K562 treated with DMSO at 1 percent for 24 hours (cell line): ENCODE measurements around the gene KRT12. TPM values are rescaled to one million over a fixed set of nuclear protein-coding genes. Genes with fewer than 3 reads are reported as not detected.

Experiments
- total RNA-seq: library from RNA; unstranded; fragments of 300-600 nt; gene quantifications from 2 replicates; pipeline ENCODE4 v1.2.3, GENCODE V29; 2022; ENCODE audit warnings: low read depth; ENCODE audit not compliant: insufficient read depth

KRT12 gene
- total RNA-seq: 6.3 and 7.9 TPM in 2 replicates

DNA sequence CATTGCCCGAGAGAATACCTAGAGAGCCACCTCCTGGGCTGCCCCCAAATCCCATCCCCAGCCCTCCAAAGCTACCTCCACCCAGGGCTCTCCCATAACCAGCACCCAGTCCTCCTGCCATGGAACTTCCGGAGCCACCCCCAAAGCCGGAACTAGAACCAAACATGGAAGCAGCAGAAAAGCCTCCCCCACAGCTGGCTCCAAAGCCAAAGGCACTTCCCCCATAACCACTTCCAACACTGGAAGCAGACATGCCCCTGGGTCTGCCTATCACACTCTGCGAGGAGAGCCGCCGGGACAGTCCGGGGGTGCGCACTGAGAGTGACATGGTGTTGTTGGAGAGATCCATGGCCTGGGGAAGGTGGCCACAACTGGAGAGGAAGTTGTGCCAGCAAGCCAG is at the start of gene KRT12:
KRT12 (minus strand) TSS at position 386 of the 400 bp plus-strand sequence; CDS start at position 349, 37 bp downstream.

DNA sequence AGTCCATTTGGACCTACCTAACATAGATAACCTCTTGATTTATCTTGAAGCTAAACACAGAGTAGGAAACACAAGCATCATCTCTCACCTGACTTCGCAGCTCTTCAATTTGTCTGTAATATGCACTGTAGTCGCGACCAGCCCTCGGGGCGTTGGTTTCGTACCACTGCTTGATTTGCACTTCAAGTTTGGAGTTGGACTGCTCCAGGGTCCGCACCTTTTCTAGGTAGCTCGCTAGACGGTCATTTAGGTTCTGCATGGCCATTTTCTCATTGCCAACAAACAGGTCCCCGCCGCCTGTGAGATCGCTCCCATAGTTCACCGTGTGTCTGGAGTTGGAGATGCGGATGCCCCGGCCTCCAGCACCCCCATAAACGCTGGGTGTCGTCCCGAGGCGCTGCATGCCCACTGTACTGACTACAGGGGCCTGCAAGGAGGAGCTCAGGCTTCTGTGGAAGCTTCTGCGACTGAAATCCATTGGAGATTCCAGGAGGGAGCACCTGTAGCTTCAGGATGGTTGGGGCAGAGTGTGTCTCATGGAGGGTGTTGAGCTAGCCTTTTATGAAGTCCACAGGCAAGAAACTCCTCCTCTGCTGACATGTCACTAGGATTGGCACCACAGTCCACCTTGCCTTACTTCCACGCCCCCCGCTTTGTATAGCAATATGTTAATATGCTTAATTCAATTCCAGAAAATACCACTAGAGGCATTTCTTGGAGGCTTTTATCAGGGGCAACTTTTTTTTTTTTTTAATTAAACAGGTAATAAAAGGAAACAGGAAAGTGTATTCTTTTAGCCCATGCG is 17.9 kb upstream of the KRT12 start, which contains the start of gene KRT20:
KRT20 (minus strand) TSS at position 535 of the 805 bp plus-strand sequence; CDS start at position 478, 57 bp downstream.

DNA sequence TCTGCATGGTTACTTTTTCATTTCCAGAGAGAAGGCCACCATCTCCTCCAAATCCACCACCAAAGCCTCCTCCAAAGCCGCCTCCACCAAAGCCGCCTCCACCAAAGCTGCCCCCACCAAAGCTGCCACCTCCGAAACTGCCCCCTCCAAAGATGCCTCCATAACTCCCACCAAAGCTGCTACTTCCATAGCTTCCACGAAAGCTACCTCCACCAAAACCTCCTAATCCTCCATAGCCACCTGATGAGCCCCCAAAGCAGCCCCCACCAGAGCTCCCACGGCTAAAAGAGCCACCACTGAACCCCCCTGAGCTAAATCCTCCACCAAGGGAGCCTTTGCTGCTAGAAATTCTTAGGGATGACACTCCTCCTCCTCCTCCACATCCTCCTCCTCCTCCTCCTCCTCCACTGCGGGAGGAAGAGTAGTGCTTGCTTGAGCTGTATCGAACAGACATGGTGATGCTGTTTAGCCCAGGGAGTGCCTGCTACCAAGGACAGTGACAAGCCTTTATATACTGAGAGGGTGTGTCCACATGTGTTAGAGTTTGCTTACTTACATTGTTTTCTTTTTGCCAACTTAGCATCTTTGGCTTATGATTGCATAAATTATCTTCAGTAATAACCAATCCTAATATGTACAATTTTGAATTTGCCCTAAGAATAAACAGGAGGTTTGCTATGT is 44.8 kb downstream of the KRT12 start, which contains the start of gene KRT10:
KRT10 (minus strand) TSS at position 483 of the 681 bp plus-strand sequence; CDS start at position 454, 29 bp downstream.

Other genes starting within 250 kb of the KRT12 start
- gene SMARCE1, start 219.4 kb downstream of the KRT12 start, total RNA-seq: 64.9 and 65.1 TPM in 2 replicates
- not detected in 2 replicates for gene KRT222, start 202.0 kb downstream of the KRT12 start, total RNA-seq
- not detected in 2 replicates for gene KRT24, start 163.5 kb downstream of the KRT12 start, total RNA-seq
- gene KRT25, start 111.9 kb downstream of the KRT12 start, total RNA-seq: not detected in 2 replicates
- not detected in 2 replicates for gene KRT26, start 95.0 kb downstream of the KRT12 start, total RNA-seq
- gene KRT27, start 84.7 kb downstream of the KRT12 start, total RNA-seq: not detected in 2 replicates
- gene KRT28, start 67.3 kb downstream of the KRT12 start, total RNA-seq: not detected in 2 replicates
- 61.4 and 78.5 TPM in 2 replicates for gene KRT10, start 44.6 kb downstream of the KRT12 start, total RNA-seq
- not detected in 2 replicates for gene KRT20, start 18.0 kb upstream of the KRT12 start, total RNA-seq
- not detected in 2 replicates for gene KRT23, start 70.4 kb upstream of the KRT12 start, total RNA-seq
- gene KRT39, start 99.7 kb upstream of the KRT12 start, total RNA-seq: not detected in 2 replicates
- not detected in 2 replicates for gene KRT40, start 117.1 kb upstream of the KRT12 start, total RNA-seq
- not detected in 2 replicates for gene KRTAP3-3, start 126.9 kb upstream of the KRT12 start, total RNA-seq
- gene KRTAP3-2, start 132.7 kb upstream of the KRT12 start, total RNA-seq: not detected in 2 replicates
- gene KRTAP3-1, start 141.9 kb upstream of the KRT12 start, total RNA-seq: not detected in 2 replicates
- gene KRTAP1-5, start 160.0 kb upstream of the KRT12 start, total RNA-seq: not detected in 2 replicates
- not detected in 2 replicates for gene KRTAP1-4, start 163.0 kb upstream of the KRT12 start, total RNA-seq
- gene KRTAP1-3, start 167.7 kb upstream of the KRT12 start, total RNA-seq: not detected in 2 replicates
- gene KRTAP1-1, start 174.2 kb upstream of the KRT12 start, total RNA-seq: not detected in 2 replicates
- gene KRTAP2-1, start 180.1 kb upstream of the KRT12 start, total RNA-seq: not detected in 2 replicates
- gene KRTAP2-2, start 188.0 kb upstream of the KRT12 start, total RNA-seq: not detected in 2 replicates
- not detected in 2 replicates for gene KRTAP2-3, start 192.9 kb upstream of the KRT12 start, total RNA-seq
- gene KRTAP2-4, start 198.7 kb upstream of the KRT12 start, total RNA-seq: not detected in 2 replicates
- gene KRTAP4-7, start 216.9 kb upstream of the KRT12 start, total RNA-seq: not detected in 2 replicates
- not detected in 2 replicates for gene KRTAP4-8, start 230.9 kb upstream of the KRT12 start, total RNA-seq
- not detected in 2 replicates for gene KRTAP4-16, start 235.0 kb upstream of the KRT12 start, total RNA-seq
- gene KRTAP4-9, start 238.2 kb upstream of the KRT12 start, total RNA-seq: not detected in 2 replicates